ENCODE data around the gene PLEKHG2. TPM values are rescaled to one million over a fixed set of nuclear protein-coding genes. Genes with fewer than 3 reads are reported as not detected.

The PLEKHG2 gene
- total and polyA plus RNA-seq, 9 of the 15 experiments (the other 6 are each of a cell fraction or from before 2014, with no cell fraction given) = 0.98 to 45.7 (median 9.8) TPM

- no peak for TF ChIP-seq HNRNPL (IDR thresholded peaks at IDR 0.05; ENCODE audit: low read depth, low read length)
- TF ChIP-seq TRIM25 (IDR thresholded peaks at IDR 0.05; ENCODE audit: borderline replicate concordance) = no peak
- peak; percentile 90; the same call in 1 of the 2 replicates for TF ChIP-seq KAT7 (CRISPR knock-in tag; IDR thresholded peaks at IDR 0.05; ENCODE audit: borderline replicate concordance)
- no peak for TF ChIP-seq DEAF1 (CRISPR knock-in tag; IDR thresholded peaks at IDR 0.05)
- TF ChIP-seq ILK (tag; IDR thresholded peaks at IDR 0.05; ENCODE audit: borderline replicate concordance, low read depth) = no peak
- TF ChIP-seq CHD2 (IDR thresholded peaks at IDR 0.05; ENCODE audit: low read depth, low read length) = no peak
- peak; percentile 71; the same call in 1 of the 2 replicates for TF ChIP-seq GABPA (tag; conservative IDR thresholded peaks at IDR 0.05; ENCODE audit: low read depth)
- TF ChIP-seq NFE2L1 (tag; IDR thresholded peaks at IDR 0.05; ENCODE audit: borderline replicate concordance, low read depth) = no peak
- TF ChIP-seq ZBTB33 (CRISPR knock-in tag; IDR thresholded peaks at IDR 0.05) = no peak; the same call in 1 of the 2 replicates
- TF ChIP-seq E2F3 (CRISPR knock-in tag; IDR thresholded peaks at IDR 0.05) = no peak
- no peak for TF ChIP-seq THAP7 (CRISPR knock-in tag; IDR thresholded peaks at IDR 0.05)
- TF ChIP-seq ZNF785 (CRISPR knock-in tag; IDR thresholded peaks at IDR 0.05) = no peak
- TF ChIP-seq TAL1 (IDR thresholded peaks at IDR 0.05) = no peak
- no peak for TF ChIP-seq POLR3G (IDR thresholded peaks at IDR 0.05; ENCODE audit: extremely low read depth, insufficient read length, insufficient replicate concordance)
- TF ChIP-seq ZNF511 (CRISPR knock-in tag; IDR thresholded peaks at IDR 0.05) = no peak; the same call in none of the 2 replicates
- TF ChIP-seq PHB (CRISPR knock-in tag; IDR thresholded peaks at IDR 0.05) = no peak
- TF ChIP-seq CXXC5 (CRISPR knock-in tag; IDR thresholded peaks at IDR 0.05) = peak; percentile 21
- TF ChIP-seq GATAD2A (IDR thresholded peaks at IDR 0.05) = no peak; the same call in 1 of the 2 replicates
- TF ChIP-seq MAFG (tag; conservative IDR thresholded peaks at IDR 0.05) = no peak
- no peak for TF ChIP-seq THRAP3 (IDR thresholded peaks at IDR 0.05; ENCODE audit: borderline replicate concordance)
- peak; percentile 73 for TF ChIP-seq SAP30 (IDR thresholded peaks at IDR 0.05; ENCODE audit: borderline replicate concordance, insufficient read depth, low read depth, low read length, poor library complexity, severe bottlenecking)
- no peak for TF ChIP-seq ZC3H11A (IDR thresholded peaks at IDR 0.05; ENCODE audit: low read depth, low read length)
These were observed 5.6 kb upstream of the PLEKHG2 start, which contains the start of gene ZFP36 (continued) for GRCh38 chr19:39406656-39407409.
